ENCODE measurements around the gene FAM174C.
A peak's percentile ranks its signal among the peaks of the same experiment; 100 is the strongest.

The FAM174C gene

GRCh38 chr19:1274081-1274851 is 1.1 kb upstream of the FAM174C start:
- Histone ChIP-seq H3K27ac (ENCODE audit: low read length) (0 out of 2 replicates have a peak overlapping the region, but pooled peaks have one; percentile 91), H3K9ac (ENCODE audit: low read length) (no peak overlapping the region), H3K4me2 (ENCODE audit: low read length) (peak overlapping the region; percentile 63), H3K27me3 (ENCODE audit: low read depth, low read length) (no peaks in the 10 kb centered on the region), H2AFZ (ENCODE audit: low read depth, low read length) (no peak overlapping the region), H3K4me1 (ENCODE audit: low read length) (peaks cover 27% of the 10 kb centered on the region), H3K9me3 (ENCODE audit: insufficient read depth, low read length) (no peaks in the 10 kb centered on the region), H3K79me2 (ENCODE audit: low read length) (peaks cover 68% of the 10 kb centered on the region), H3K4me3 (ENCODE audit: low read length) (peak overlapping the region; percentile 82; the same call in 1 of the 2 replicates), H4K20me1 (ENCODE audit: insufficient read depth, low read length) (peaks cover 16% of the 10 kb centered on the region), H3K36me3 (replicated peaks; ENCODE audit: low read depth, low read length) (peaks cover 58% of the 10 kb centered on the region)
- TF ChIP-seq CTCF (IDR thresholded peaks at IDR 0.05; ENCODE audit: low read depth, low read length) (no peak), EZH2phosphoT487 (IDR thresholded peaks at IDR 0.05; ENCODE audit: low read depth) (no peak)

GRCh38 chr19:1274852-1275259 is 474 bp upstream of the FAM174C start:
- Histone ChIP-seq H3K9me3 (ENCODE audit: insufficient read depth, low read length) (no peaks in the 10 kb centered on the region), H3K27ac (ENCODE audit: low read length) (peak overlapping the region; percentile 91), H3K36me3 (replicated peaks; ENCODE audit: low read depth, low read length) (peaks cover 60% of the 10 kb centered on the region), H3K79me2 (ENCODE audit: low read length) (peaks cover 63% of the 10 kb centered on the region), H3K4me3 (ENCODE audit: low read length) (peak overlapping the region; percentile 82), H3K9ac (ENCODE audit: low read length) (peak overlapping the region; percentile 19; the same call in 1 of the 2 replicates), H3K4me1 (ENCODE audit: low read length) (peaks cover 27% of the 10 kb centered on the region), H2AFZ (ENCODE audit: low read depth, low read length) (no peak overlapping the region), H4K20me1 (ENCODE audit: insufficient read depth, low read length) (peaks cover 14% of the 10 kb centered on the region), H3K27me3 (ENCODE audit: low read depth, low read length) (no peaks in the 10 kb centered on the region), H3K4me2 (ENCODE audit: low read length) (peak overlapping the region; percentile 63)
- TF ChIP-seq CTCF (IDR thresholded peaks at IDR 0.05; ENCODE audit: low read depth, low read length) (no peak), EZH2phosphoT487 (IDR thresholded peaks at IDR 0.05; ENCODE audit: low read depth) (no peak)

GRCh38 chr19:1275976-1276627 is 772 bp downstream of the FAM174C start:
- H4K20me1 ChIP-seq (ENCODE audit: insufficient read depth, low read length), result peaks cover 6% of the 10 kb centered on the region
- H3K4me3 ChIP-seq (ENCODE audit: low read length), result peak overlapping the region; percentile 82
- H3K27me3 ChIP-seq (ENCODE audit: low read depth, low read length), result no peaks in the 10 kb centered on the region
- TF ChIP-seq CTCF (IDR thresholded peaks at IDR 0.05; ENCODE audit: low read depth, low read length) (no peak), EZH2phosphoT487 (IDR thresholded peaks at IDR 0.05; ENCODE audit: low read depth) (no peak)
- H3K27ac ChIP-seq (ENCODE audit: low read length), result peak overlapping the region; percentile 91
- H3K79me2 ChIP-seq (ENCODE audit: low read length), result peaks cover 50% of the 10 kb centered on the region
- H3K4me2 ChIP-seq (ENCODE audit: low read length), result peak overlapping the region; percentile 82
- peak overlapping the region; percentile 75 for H3K9ac ChIP-seq (ENCODE audit: low read length)
- no peak overlapping the region for H2AFZ ChIP-seq (ENCODE audit: low read depth, low read length)
- no peaks in the 10 kb centered on the region for H3K9me3 ChIP-seq (ENCODE audit: insufficient read depth, low read length)
- peaks cover 17% of the 10 kb centered on the region for H3K4me1 ChIP-seq (ENCODE audit: low read length)
- peaks cover 53% of the 10 kb centered on the region for H3K36me3 ChIP-seq (replicated peaks; ENCODE audit: low read depth, low read length)

GRCh38 chr19:1276628-1277022 is 1.3 kb downstream of the FAM174C start:
- Histone ChIP-seq H4K20me1 (ENCODE audit: insufficient read depth, low read length) (peaks cover 5% of the 10 kb centered on the region; the same call in 1 of the 2 replicates), H3K9me3 (ENCODE audit: insufficient read depth, low read length) (no peaks in the 10 kb centered on the region), H2AFZ (ENCODE audit: low read depth, low read length) (no peak overlapping the region), H3K4me1 (ENCODE audit: low read length) (peaks cover 17% of the 10 kb centered on the region), H3K27ac (ENCODE audit: low read length) (no peak overlapping the region), H3K4me3 (ENCODE audit: low read length) (peak overlapping the region; percentile 82), H3K9ac (ENCODE audit: low read length) (peak overlapping the region; percentile 75), H3K36me3 (replicated peaks; ENCODE audit: low read depth, low read length) (peaks cover 47% of the 10 kb centered on the region), H3K4me2 (ENCODE audit: low read length) (peak overlapping the region; percentile 82), H3K79me2 (ENCODE audit: low read length) (peaks cover 45% of the 10 kb centered on the region), H3K27me3 (ENCODE audit: low read depth, low read length) (no peaks in the 10 kb centered on the region)
- TF ChIP-seq CTCF (IDR thresholded peaks at IDR 0.05; ENCODE audit: low read depth, low read length) (no peak), EZH2phosphoT487 (IDR thresholded peaks at IDR 0.05; ENCODE audit: low read depth) (no peak)

All from OCI-LY3 (cell line).